GM13977 (cell line): Measurements from ENCODE around the gene PIP5K1B.

Experiments
- DNase-seq: peaks from one replicate; pipeline ENCODE4 v3.0.0; 2012; ENCODE audit warnings: low spot score
- in situ Hi-C: fragments of 300-500 bp; cut with MboI; formaldehyde crosslinking; loops from one replicate; pipeline ENCODE4 v1.12.0; 2022; ENCODE audit warnings: low sequenced_read_pairs, low pct_unique_long_range_greater_than_20kb, mixed read lengths, inconsistent platforms; ENCODE audit not compliant: unreplicated experiment
- TF ChIP-seq, protein P1 (sequence below): IDR thresholded peaks from 2 replicates; pipeline ENCODE4 v1.5.1; 2012; ENCODE audit warnings: mild to moderate bottlenecking, control low read depth; ENCODE audit not compliant: insufficient read depth; ENCODE audit errors: extremely low read depth, missing control alignments

The PIP5K1B gene

DNA sequence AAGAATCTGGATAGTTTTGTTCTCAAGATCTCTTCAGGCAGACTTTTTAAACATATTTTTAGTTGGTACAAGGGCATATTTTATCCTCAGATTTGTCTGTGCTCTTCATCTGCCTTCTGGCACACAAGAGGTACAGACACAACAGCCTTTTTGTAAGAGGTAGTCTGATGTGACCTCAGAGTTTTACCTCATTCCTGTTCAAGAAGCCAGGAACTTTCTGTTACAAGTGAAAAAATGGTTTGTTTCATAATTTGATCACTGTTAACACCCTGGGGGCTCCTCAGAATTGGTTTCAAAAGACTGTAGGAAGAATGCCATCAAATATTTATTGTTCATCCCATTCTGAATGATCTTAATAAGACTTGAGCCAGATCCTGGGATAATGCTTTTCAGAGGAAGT is 172.2 kb downstream of the PIP5K1B start:
- DNase-seq = no peak
- TF ChIP-seq, protein P1, sequence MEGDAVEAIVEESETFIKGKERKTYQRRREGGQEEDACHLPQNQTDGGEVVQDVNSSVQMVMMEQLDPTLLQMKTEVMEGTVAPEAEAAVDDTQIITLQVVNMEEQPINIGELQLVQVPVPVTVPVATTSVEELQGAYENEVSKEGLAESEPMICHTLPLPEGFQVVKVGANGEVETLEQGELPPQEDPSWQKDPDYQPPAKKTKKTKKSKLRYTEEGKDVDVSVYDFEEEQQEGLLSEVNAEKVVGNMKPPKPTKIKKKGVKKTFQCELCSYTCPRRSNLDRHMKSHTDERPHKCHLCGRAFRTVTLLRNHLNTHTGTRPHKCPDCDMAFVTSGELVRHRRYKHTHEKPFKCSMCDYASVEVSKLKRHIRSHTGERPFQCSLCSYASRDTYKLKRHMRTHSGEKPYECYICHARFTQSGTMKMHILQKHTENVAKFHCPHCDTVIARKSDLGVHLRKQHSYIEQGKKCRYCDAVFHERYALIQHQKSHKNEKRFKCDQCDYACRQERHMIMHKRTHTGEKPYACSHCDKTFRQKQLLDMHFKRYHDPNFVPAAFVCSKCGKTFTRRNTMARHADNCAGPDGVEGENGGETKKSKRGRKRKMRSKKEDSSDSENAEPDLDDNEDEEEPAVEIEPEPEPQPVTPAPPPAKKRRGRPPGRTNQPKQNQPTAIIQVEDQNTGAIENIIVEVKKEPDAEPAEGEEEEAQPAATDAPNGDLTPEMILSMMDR = no peak
- in situ Hi-C loops = no loop called here

DNA sequence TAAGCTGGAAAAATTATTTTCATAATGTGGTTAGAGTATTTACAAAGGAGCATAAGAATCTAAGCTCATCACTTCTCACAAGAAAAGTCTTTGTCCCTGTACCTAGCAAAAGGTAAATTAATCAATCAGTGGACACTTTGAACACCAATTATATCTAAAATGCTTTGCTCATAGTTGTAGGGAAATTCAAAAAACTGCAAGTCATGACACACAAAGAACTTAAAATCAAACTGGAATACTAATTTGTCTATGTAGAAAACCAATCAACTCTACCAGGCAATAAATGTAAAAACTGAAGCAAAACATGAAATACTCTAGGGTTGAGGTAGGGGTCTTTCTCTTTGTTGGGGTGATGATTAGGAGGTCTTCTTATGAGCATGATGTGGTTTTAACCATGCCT is 173.4 kb downstream of the PIP5K1B start:
- TF ChIP-seq, protein P1 = no peak
- in situ Hi-C loops = no loop called here

DNA sequence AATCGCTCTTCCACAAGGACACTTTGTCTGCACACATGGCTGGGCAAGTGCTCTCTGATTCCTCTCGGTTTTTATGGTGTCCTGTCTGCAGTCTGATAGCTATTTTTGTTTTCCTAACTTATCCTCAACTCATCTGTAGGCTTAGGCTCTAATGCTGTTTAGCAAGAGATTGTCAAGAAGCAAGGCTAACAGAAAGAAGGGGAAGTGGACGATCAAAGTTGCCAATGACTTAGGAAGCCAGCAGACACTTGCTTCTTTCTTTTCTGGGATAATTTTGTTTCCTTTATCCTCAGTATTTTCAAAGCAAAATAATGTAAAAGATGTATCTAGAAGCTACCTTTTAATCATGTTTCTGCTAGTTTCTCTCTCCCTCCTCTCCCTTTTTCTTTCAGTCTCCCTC is 178.2 kb downstream of the PIP5K1B start:
- in situ Hi-C loops = no loop called here

More for the DNA sequence above, 173.4 kb downstream of the PIP5K1B start:
- DNase-seq = no peak

DNA sequence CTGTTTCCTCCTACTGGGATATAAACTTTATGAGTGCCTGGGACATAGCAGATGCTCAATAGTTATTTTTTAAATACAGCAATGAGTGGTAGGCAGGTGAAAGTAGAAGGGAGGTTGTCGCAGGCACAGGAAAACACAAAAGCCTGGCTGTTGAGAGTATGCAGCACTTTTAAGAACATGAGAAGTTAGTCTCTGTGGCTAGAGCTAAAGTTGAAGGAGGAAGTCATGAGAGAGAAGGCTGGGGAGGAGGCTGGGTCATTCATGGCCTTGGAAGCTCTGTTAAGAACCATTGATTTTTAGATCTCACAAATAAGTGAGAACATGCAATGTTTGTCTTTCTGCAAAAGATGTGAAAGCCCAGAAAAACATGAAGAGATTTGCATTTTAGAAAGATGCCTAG is 182.2 kb downstream of the PIP5K1B start:
- in situ Hi-C loops = no loop called here
- TF ChIP-seq, protein P1 = no peak
- no peak for DNase-seq

More for the DNA sequence above, 178.2 kb downstream of the PIP5K1B start:
- DNase-seq = no peak
- TF ChIP-seq, protein P1 = no peak

DNA sequence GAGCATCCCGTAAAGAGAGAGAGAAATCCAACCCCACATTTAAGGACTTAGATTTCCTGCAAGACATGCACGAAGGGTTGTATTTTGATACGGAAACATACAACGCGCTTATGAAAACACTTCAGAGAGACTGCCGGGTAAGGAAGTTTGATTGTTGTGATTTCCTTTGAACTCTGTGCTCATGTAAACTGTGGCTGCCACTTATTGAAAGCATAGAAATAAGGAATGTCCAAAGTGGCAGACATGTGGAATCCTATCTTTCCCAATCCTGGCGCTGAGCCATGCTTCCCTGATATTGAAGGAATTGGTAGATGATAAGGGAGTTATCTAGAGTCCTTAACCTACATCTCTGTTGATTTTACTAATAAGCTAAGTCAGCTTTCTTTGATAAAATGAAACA is 189.5 kb downstream of the PIP5K1B start:
- TF ChIP-seq, protein P1 = no peak
- DNase-seq = no peak
- in situ Hi-C loops = no loop called here

DNA sequence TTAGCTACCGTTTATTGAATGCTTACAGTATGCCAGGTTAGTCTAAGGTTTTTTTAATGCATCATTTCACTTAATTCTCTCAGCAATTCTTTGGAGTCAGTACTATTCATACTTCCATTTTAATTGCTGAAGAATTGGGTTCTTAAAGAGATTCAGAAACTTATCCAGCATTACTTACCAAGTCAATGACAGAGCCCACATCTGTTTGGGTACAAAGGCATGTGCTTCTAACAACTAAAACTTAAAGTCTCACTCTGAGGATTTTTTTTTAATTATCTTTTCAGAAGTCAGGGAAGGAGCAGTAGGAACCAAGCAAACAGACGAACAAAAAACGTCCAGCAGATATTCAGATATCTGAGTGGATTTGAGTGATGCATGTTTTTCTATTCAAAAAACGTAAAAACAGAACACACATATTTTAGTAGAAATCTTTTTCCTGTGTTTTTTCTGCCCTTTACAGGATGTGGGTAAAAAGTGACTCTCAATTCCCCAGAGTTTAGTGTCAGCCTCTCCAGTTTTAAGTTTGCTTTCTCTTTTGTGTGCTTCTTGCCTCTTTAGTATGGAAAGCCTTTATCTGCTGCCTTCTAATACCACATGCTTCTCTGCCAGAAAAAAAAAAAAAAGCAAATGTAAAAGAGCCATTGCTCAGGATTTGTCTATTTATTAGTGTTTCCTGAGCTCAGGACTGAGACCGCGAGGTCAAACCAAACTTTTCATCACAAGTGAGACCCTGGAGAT is 190.9 kb downstream of the PIP5K1B start:
- in situ Hi-C loops = no loop called here
- TF ChIP-seq, protein P1 = no peak
- DNase-seq = peak; percentile 20
